Glutamatergic neuron (in vitro differentiated cells): Measurements from ENCODE around the gene SLCO2A1. TPM values are rescaled to one million over a fixed set of nuclear protein-coding genes. Genes with fewer than 3 reads are reported as not detected.

Experiments
- DNase-seq: peaks from one replicate; pipeline ENCODE4 v3.0.0; 2022
- H3K27ac Mint-ChIP-seq: one replicate; pipeline ENCODE4 v1.8.0; 2020; ENCODE audit warnings: mild to moderate bottlenecking, mixed read lengths, inconsistent platforms; ENCODE audit not compliant: unreplicated experiment
- H3K27me3 Mint-ChIP-seq: one replicate; pipeline ENCODE4 v1.8.0; 2020; ENCODE audit warnings: mild to moderate bottlenecking, moderate library complexity, mixed read lengths, inconsistent platforms; ENCODE audit not compliant: unreplicated experiment
- H3K36me3 Mint-ChIP-seq: one replicate; pipeline ENCODE4 v1.8.0; 2020; ENCODE audit warnings: mild to moderate bottlenecking, mixed read lengths, inconsistent platforms; ENCODE audit not compliant: unreplicated experiment
- H3K4me1 Mint-ChIP-seq: one replicate; pipeline ENCODE4 v1.8.0; 2020; ENCODE audit warnings: mild to moderate bottlenecking, low read depth, mixed read lengths, inconsistent platforms; ENCODE audit not compliant: unreplicated experiment
- H3K4me3 Mint-ChIP-seq: one replicate; pipeline ENCODE4 v1.8.0; 2020; ENCODE audit warnings: mild to moderate bottlenecking, mixed read lengths, inconsistent platforms; ENCODE audit not compliant: unreplicated experiment
- H3K9me3 Mint-ChIP-seq: one replicate; pipeline ENCODE4 v1.8.0; 2020; ENCODE audit warnings: mild to moderate bottlenecking, moderate library complexity, mixed read lengths, inconsistent platforms; ENCODE audit not compliant: unreplicated experiment
- CTCF ChIP-seq: fragments of 200-600 bp; sonication (generic); IDR thresholded peaks from one replicate; pipeline ENCODE4 v1.5.0; 2021; ENCODE audit not compliant: partially characterized antibody, unreplicated experiment
- total RNA-seq: library from RNA; stranded (reverse); fragmentation: NEBNext Ultra II Directional; extraction: Animal tissue kit (Norgen Biotek cat#: 25700); gene quantifications from one replicate; pipeline ENCODE4 v1.2.1, GENCODE V29; 2021; ENCODE audit not compliant: unreplicated experiment

The SLCO2A1 gene
- total RNA-seq, 1 donor from 2014 or later: not detected

GRCh38 chr3:133948996-133949395 is 80.7 kb downstream of the SLCO2A1 start:
- no peak for DNase-seq
- no peaks in the 10 kb centered on the region for H3K4me1 Mint-ChIP-seq
- H3K36me3 Mint-ChIP-seq: no peaks in the 10 kb centered on the region
- peaks cover 3% of the 10 kb centered on the region for H3K27me3 Mint-ChIP-seq
- TF ChIP-seq CTCF: no peak
- H3K9me3 Mint-ChIP-seq: peaks cover 5% of the 10 kb centered on the region
- no peak overlapping the region for H3K27ac Mint-ChIP-seq
- no peak overlapping the region for H3K4me3 Mint-ChIP-seq

GRCh38 chr3:133948131-133948810 is 81.5 kb downstream of the SLCO2A1 start:
- Mint-ChIP-seq H3K9me3 (peaks cover 2% of the 10 kb centered on the region), H3K36me3 (no peaks in the 10 kb centered on the region), H3K4me1 (no peaks in the 10 kb centered on the region), H3K27me3 (peaks cover 3% of the 10 kb centered on the region), H3K27ac (no peak overlapping the region), H3K4me3 (no peak overlapping the region)
- TF ChIP-seq CTCF: no peak
- DNase-seq: no peak

- H3K27ac Mint-ChIP-seq: no peak overlapping the region
- H3K9me3 Mint-ChIP-seq: peaks cover 3% of the 10 kb centered on the region
- H3K27me3 Mint-ChIP-seq: peaks cover 3% of the 10 kb centered on the region
- no peak for DNase-seq
- H3K4me3 Mint-ChIP-seq: no peak overlapping the region
- no peaks in the 10 kb centered on the region for H3K4me1 Mint-ChIP-seq
- H3K36me3 Mint-ChIP-seq: no peaks in the 10 kb centered on the region
- no peak for TF ChIP-seq CTCF
Measured at GRCh38 chr3:133945381-133946095, 84.2 kb downstream of the SLCO2A1 start.

- DNase-seq: no peak
- peaks cover 3% of the 10 kb centered on the region for H3K27me3 Mint-ChIP-seq
- no peak overlapping the region for H3K4me3 Mint-ChIP-seq
- TF ChIP-seq CTCF: no peak
- H3K4me1 Mint-ChIP-seq: no peaks in the 10 kb centered on the region
- H3K9me3 Mint-ChIP-seq: peaks cover 3% of the 10 kb centered on the region
- no peak overlapping the region for H3K27ac Mint-ChIP-seq
- H3K36me3 Mint-ChIP-seq: no peaks in the 10 kb centered on the region
Measured at GRCh38 chr3:133944641-133945380, 84.9 kb downstream of the SLCO2A1 start.
